Pancreas (tissue), 10 donors: ENCODE data around the gene SESN1. TPM values are rescaled to one million over a fixed set of nuclear protein-coding genes. Genes with fewer than 3 reads are reported as not detected.
A peak's percentile ranks its signal among the peaks of the same experiment; 100 is the strongest.

Source experiments
- ATAC-seq, 4 donors: fragments of 200-7000 bp; cut with Tn5 transposase; one replicate each; pipeline versions ENCODE4 v1.8.0 to v1.9.1; 2020; ENCODE audit warnings: mild to moderate bottlenecking in 4 of 4, moderate library complexity in 4 of 4
- DNase-seq, 6 donors: peaks; one replicate each; pipeline ENCODE4 v3.0.0-alpha.2; 2020
- FAIRE-seq: peaks from 2 replicates; lab custom pipeline; 2012; peaks lifted over from hg19 to GRCh38; lab: Jason Lieb, UNC
- H3K27ac ChIP-seq, 4 donors: fragments of 200-600 bp; sonication (generic); 1 replicate in 3 of 4; 2 replicates in 1 of 4; pipeline versions ENCODE4 v1.5.0 to v1.8.0; 2020
- H3K27me3 ChIP-seq, 4 donors: fragments of 200-600 bp; one replicate each; pipeline ENCODE4 v1.8.0; 2021
- H3K36me3 ChIP-seq, 3 donors: fragments of 200-600 bp; sonication (generic) in 1 of 3; one replicate each; pipeline versions ENCODE4 v1.5.0 to v1.8.0; 2020 to 2021
- H3K4me1 ChIP-seq, 3 donors: fragments of 200-600 bp; one replicate each; pipeline ENCODE4 v1.8.0; 2021
- H3K4me3 ChIP-seq, 4 donors: fragments of 200-600 bp; sonication (generic) in 2 of 4; one replicate each; pipeline versions ENCODE4 v1.5.0 to v1.8.0; 2020 to 2021
- H3K9me3 ChIP-seq, 4 donors: fragments of 200-600 bp; one replicate each; pipeline ENCODE4 v1.8.0; 2021
- CTCF ChIP-seq, 4 donors: fragments of 200-600 bp; sonication (generic) in 3 of 4; IDR thresholded peaks; one replicate each; pipeline versions ENCODE4 v1.5.0 to v1.8.0; 2021; ENCODE audit warnings: antibody characterized with exemption in 4 of 4
- WGBS, 2 donors: extraction: QIAGEN DNeasy Blood & Tissue Kit; methylation state at CpG; one replicate each; pipeline ENCODE4 v1.1.7; 2013; 5-methylcytosine and 5-hydroxymethylcytosine counted together
- intact Hi-C, 3 donors: fragments of 100-400 bp; cut with DNase I; formaldehyde crosslinking; loops; one replicate each; pipeline versions ENCODE4 v1.11.1 to v1.14.2; 2022
- polyA plus RNA-seq, 2 donors: library from polyadenylated mRNA; stranded (reverse); fragments of 200-250 nt; gene quantifications; one replicate each; pipeline ENCODE4 v1.2.3, GENCODE V29; 2013
- total RNA-seq, 6 donors: library from RNA; stranded (reverse); fragmentation: NEBNext Ultra II Directional in 4 of 6; extraction: Animal tissue kit (Norgen Biotek cat#: 25700) in 4 of 6; gene quantifications; one replicate each; pipeline versions ENCODE4 v1.2.1 to v1.2.4, GENCODE V29; 2021 to 2023
- donor health status: healthy with polysubstance abuse.
- donor health status: DM: no; HTN: no; CAD: no; lungs with moderate emphysema.
- donor health status: DM: no; HTN: no; CAD: no.
- donor health status: control.
- donor health status: control.
- donor health status: Bipolar disorder and iron deficiency.
- donor health status: DM: yes; HTN: yes; CAD: no.
- donor health status: DM: no; HTN: no; CAD: no.
- donor health status: DM: no; HTN: no; CAD: no.
- donor health status: DM: yes; HTN: yes; CAD: no.

Gene SESN1
- total and polyA plus RNA-seq, 8 donors, result 8.5 to 22.4 (median 16.8) TPM

- intact Hi-C loops, result no loop called here
- ATAC-seq, result no peak
- WGBS, 2 donors, result 87 to 88% methylated on average over 5 of the region's 5 CpGs
- FAIRE-seq, result no peak
- Histone ChIP-seq H3K9me3 (no peaks in the 10 kb centered on the region), H3K27me3 (no peaks in the 10 kb centered on the region), H3K27ac (peak overlapping the region in 2 of 4 donors; percentile 18 to 71), H3K36me3 (peaks cover 0 to 48% (median 12%) of the 10 kb centered on the region in 3 donors), H3K4me3 (no peak overlapping the region), H3K4me1 (peaks cover 23 to 29% (median 27%) of the 10 kb centered on the region in 3 donors)
- DNase-seq, result no peak
- TF ChIP-seq CTCF (IDR thresholded peaks at IDR 0.05), result no peak
Observed at GRCh38 chr6:108988765-108989164, 105.9 kb downstream of the SESN1 start.

GRCh38 chr6:108988296-108988695, 106.3 kb downstream of the SESN1 start:
- DNase-seq, result no peak
- no peak for FAIRE-seq
- Histone ChIP-seq H3K4me3 (no peak overlapping the region), H3K27me3 (no peaks in the 10 kb centered on the region), H3K27ac (peak overlapping the region in 2 of 4 donors; percentile 18 to 71), H3K9me3 (no peaks in the 10 kb centered on the region), H3K4me1 (peaks cover 23 to 29% (median 27%) of the 10 kb centered on the region in 3 donors), H3K36me3 (peaks cover 0 to 46% (median 12%) of the 10 kb centered on the region in 3 donors)
- TF ChIP-seq CTCF (IDR thresholded peaks at IDR 0.05), result no peak
- 35% methylated on average over 3 of the region's 3 CpGs for WGBS, 2 donors
- intact Hi-C loops, result no loop called here
- peak in 3 of 4 donors; percentile 29 to 69 (median 42) for ATAC-seq

GRCh38 chr6:108987156-108987555, 107.5 kb downstream of the SESN1 start:
- TF ChIP-seq CTCF (IDR thresholded peaks at IDR 0.05), result no peak
- ATAC-seq, result no peak
- H3K36me3 ChIP-seq, result peaks cover 0 to 34% (median 8%) of the 10 kb centered on the region in 3 donors
- H3K4me1 ChIP-seq, result peaks cover 23 to 29% (median 27%) of the 10 kb centered on the region in 3 donors
- no peaks in the 10 kb centered on the region for H3K9me3 ChIP-seq
- H3K4me3 ChIP-seq, result no peak overlapping the region
- no peaks in the 10 kb centered on the region for H3K27me3 ChIP-seq
- no peak overlapping the region for H3K27ac ChIP-seq
- intact Hi-C loops, result no loop called here
- DNase-seq, result no peak
- no peak for FAIRE-seq

GRCh38 chr6:108985301-108985700, 109.3 kb downstream of the SESN1 start:
- Histone ChIP-seq H3K27me3 (no peaks in the 10 kb centered on the region), H3K4me1 (peaks cover 22 to 24% (median 23%) of the 10 kb centered on the region in 3 donors), H3K9me3 (no peaks in the 10 kb centered on the region), H3K4me3 (no peak overlapping the region), H3K27ac (no peak overlapping the region), H3K36me3 (peaks cover 0 to 20% (median 0%) of the 10 kb centered on the region in 3 donors)
- ATAC-seq (no peak), DNase-seq (no peak), FAIRE-seq (no peak)
- intact Hi-C loops, result no loop called here
- no peak for TF ChIP-seq CTCF (IDR thresholded peaks at IDR 0.05)

- Histone ChIP-seq H3K4me1 (peaks cover 2 to 5% (median 3%) of the 10 kb centered on the region in 3 donors), H3K27me3 (no peaks in the 10 kb centered on the region), H3K27ac (no peak overlapping the region), H3K4me3 (no peak overlapping the region), H3K36me3 (peaks cover 0 to 14% (median 0%) of the 10 kb centered on the region in 3 donors), H3K9me3 (no peaks in the 10 kb centered on the region)
- ATAC-seq, result no peak
- intact Hi-C loops, result no loop called here
- TF ChIP-seq CTCF (IDR thresholded peaks at IDR 0.05), result no peak
- 54 to 67% methylated on average over 1 of the region's 1 CpG for WGBS, 2 donors
- FAIRE-seq, result no peak
- no peak for DNase-seq
Observed at GRCh38 chr6:108983151-108983550, 111.5 kb downstream of the SESN1 start.
